Measurements from ENCODE around the gene BTBD1.

DNA sequence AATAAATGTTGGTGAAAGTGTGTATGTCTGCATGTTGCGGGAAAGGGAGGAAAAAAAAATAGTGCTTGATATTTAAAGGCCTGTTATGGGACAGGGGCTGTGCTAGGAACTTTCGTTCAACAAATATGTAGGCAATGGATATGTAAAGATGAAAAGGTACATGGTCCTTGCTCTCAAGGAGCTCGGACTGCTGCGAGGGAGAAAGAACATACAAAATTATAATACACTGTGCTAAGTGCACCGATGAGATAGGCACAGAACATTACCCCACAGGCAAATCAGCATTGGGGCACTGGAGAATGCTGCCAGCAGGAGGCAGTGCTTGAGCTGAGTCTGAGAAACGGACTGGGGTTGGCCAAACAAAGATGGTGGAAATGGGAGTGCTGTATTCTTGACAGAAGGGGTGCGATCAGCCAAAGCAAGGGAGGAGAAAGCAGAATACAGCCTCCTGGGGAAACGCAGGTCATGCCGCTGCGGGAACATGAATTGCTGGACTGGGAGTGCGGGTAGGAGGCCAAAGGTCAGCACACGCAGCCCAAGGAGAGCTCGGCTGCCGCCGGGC, 56.3 kb downstream of the BTBD1 start:
- TF ChIP-seq CTCF (IDR thresholded peaks at IDR 0.05) (peak; percentile 59 to 82 (median 68)), POLR2A (IDR thresholded peaks at IDR 0.05) (no peak), EP300 (IDR thresholded peaks at IDR 0.05) (no peak)

Measured in upper lobe of left lung (tissue), 4 donors.